Activated CD4-positive, alpha-beta T cell treated with anti-CD3 and anti-CD28 coated beads, Interleukin-2, amount 50 U/mL, for 1 hour (primary cell): ENCODE measurements around the gene EPG5.
A peak's percentile ranks its signal among the peaks of the same experiment; 100 is the strongest.
"Not testable (repeated sequence)": the region's sequence is repeated elsewhere in the genome, so short reads cannot be mapped to it uniquely, and the experiment has no call there.

ENCODE experiments used
- DNase-seq: peaks from one replicate; pipeline ENCODE4 v3.0.0-alpha.2; 2020

Gene EPG5

GRCh38 chr18:45835057-45835636 lies 132.0 kb downstream of the EPG5 start:
- no peak for DNase-seq

GRCh38 chr18:45834306-45834705 lies 132.8 kb downstream of the EPG5 start:
- no peak for DNase-seq

DNA sequence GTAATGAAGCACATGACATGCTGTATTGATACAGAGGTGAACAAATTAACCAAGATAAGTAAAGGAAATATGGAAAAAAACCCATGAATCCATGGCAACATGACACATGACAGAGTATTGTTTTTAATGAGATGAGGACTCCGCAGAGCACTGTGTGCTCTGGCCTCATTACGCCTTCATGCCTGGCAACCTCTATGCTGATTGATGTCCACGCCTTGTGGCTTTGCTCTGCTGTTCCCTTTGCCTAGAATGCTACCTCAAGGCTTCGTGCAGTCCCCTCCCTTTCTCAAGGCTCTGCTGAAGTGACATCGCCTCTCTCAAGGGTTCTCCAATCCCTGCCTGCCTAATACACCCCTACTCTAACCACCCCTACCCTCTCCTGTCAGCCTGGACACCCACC lies 133.3 kb downstream of the EPG5 start:
- DNase-seq: no peak

DNA sequence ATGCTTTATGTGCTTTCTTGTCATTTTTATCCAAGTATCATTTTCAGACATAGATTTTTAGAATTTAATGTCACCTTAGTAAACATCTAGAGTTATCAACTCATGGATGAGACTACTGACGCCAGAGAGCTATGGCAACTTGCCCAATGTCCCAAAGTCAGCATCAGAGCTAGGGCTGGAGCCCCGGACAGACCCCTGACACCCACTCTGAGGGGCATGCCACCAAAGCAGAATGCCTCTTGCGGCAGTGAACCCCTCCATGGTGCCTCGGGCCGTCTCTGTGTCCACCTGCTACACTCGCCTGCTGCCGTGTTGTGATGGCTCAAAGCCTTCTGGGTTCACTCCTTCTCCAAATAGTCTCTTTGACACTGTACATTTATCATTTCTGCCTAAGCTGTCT lies 136.2 kb downstream of the EPG5 start:
- DNase-seq: no peak

- DNase-seq: no peak
Measured at GRCh38 chr18:45829855-45830254, 137.3 kb downstream of the EPG5 start.

- DNase-seq: no peak
Measured at GRCh38 chr18:45828917-45829811, 138.0 kb downstream of the EPG5 start.

- DNase-seq: not testable (repeated sequence)
Measured at GRCh38 chr18:45826716-45827115, 140.4 kb downstream of the EPG5 start.

- no peak for DNase-seq
Measured at GRCh38 chr18:45826084-45826483, 141.0 kb downstream of the EPG5 start.

DNA sequence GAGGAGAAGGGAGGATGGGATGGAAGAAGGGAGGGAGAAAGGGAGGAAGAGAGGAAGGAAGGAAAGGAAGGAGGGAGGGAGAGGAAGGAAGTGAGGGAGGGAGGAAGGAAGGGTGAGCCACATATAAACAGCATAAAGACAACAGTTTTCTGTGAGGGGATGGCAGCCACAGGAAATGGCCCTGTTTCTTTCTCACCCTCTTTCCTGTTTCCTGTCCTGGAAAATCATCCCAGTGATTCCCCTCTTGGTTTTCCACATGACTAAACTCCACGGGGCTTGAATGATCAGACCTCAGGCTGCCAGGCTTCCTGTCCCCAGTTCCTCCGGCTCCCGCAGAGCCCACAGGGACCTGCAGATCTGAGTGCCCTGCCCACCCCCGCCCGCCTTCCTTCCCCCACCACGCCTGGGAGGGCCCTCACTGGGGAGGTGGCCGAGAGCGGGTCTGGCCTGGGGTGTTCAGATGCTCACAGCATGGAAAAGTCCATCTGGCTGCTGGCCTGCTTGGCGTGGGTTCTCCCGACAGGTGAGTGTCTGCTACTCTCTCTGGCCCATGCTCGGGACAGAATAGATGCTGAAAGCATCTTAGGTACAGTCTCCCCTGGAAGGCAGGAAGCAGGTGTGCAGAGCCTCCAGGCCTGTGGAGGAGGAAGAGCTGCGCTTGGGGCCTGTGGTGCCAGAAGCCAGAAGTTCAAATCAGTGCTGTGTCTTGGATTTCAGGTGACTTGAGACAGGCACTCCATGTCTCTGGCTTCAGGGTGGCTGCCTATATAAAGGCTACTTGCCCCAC lies 141.7 kb downstream of the EPG5 start, which contains the start of gene SIGLEC15:
TSS of gene SIGLEC15 (plus strand) at position 418 of the 787 bp plus-strand sequence. CDS start at position 472, 54 bp downstream.
- DNase-seq: no peak

- no peak for DNase-seq
Measured at GRCh38 chr18:45821711-45822110, 145.4 kb downstream of the EPG5 start.

GRCh38 chr18:45821026-45821425 lies 146.1 kb downstream of the EPG5 start:
- DNase-seq: no peak

- DNase-seq: no peak
Measured at GRCh38 chr18:45820106-45820745, 146.9 kb downstream of the EPG5 start.

- not testable (repeated sequence) for DNase-seq
Measured at GRCh38 chr18:45818765-45819164, 148.4 kb downstream of the EPG5 start.

GRCh38 chr18:45817543-45817942 lies 149.6 kb downstream of the EPG5 start:
- no peak for DNase-seq

DNA sequence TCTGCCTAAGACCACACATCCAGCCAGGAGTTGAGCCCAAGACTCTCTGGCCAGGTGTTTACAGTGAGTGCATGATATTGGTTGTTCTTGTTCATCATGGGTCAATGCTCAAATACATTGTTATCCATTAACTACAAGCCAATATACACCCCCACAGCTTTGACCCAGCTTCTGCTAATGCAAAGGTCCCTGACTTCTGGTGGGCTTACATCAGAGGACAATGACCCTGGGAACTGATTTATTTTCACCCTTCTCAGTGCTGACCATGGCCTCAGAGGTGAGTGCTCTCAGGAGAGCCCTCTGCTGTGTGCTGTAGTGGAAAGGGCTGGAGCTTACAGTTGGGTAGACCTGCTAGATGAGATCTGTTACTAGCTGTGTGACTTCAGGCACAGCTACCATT lies 152.4 kb downstream of the EPG5 start:
- DNase-seq: not testable (repeated sequence)

DNA sequence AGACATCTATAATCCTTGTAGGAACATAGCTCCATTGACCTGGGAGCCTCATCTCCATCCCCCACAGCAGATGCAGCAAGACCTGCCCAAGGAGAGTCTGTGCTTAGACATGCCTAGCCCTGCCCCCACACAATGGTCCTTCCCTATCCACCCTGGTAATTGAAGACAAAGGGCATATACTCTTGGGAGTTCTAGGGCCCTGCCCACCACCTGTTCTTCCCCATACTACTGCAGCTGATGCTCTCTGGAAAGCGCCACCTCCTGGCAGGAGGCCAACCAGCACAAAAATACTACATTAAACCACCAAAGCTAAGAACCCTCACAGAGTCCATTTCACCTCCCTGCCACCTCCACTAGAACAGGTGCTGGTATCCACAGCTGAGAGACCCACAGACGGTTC lies 160.0 kb downstream of the EPG5 start:
- peak; percentile 16 for DNase-seq

DNA sequence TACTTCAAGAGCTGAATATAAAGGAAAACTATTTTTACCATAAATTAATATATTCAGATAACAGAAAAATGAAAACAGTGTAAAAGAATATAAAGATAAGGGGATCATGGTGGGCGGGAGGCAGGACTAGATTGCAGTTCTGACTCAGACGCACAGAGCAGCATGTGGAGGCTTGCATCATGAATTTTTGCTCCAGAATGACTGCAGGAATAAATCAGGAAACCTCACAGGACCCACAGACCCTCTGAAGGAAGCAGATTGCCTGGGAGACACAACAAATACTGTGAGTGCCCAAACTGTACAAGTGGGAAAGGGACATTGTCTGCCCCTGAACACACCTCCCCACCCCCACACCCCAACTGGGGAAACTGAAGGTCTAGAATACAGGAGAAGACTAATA lies 160.9 kb downstream of the EPG5 start:
- DNase-seq: no peak

DNA sequence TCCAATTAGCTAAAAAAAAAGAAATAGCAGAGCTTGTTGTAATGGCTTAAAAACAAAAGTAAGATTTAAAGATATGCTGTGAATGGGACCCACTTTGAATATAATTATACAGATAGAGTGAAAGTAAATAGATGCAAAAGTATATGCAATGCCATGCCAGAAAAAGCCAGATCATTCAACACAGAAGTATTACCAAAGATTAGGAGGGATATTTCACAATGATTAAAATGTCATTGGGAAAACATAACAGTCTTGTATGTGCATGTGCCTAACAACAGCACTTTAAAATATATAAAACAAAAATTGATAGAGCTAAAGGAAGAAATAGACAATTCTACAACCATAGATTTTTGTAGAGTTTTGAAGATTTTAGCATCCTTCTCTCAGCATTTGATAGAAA lies 161.6 kb downstream of the EPG5 start:
- no peak for DNase-seq

GRCh38 chr18:45802814-45803492 lies 164.2 kb downstream of the EPG5 start:
- DNase-seq: no peak

DNA sequence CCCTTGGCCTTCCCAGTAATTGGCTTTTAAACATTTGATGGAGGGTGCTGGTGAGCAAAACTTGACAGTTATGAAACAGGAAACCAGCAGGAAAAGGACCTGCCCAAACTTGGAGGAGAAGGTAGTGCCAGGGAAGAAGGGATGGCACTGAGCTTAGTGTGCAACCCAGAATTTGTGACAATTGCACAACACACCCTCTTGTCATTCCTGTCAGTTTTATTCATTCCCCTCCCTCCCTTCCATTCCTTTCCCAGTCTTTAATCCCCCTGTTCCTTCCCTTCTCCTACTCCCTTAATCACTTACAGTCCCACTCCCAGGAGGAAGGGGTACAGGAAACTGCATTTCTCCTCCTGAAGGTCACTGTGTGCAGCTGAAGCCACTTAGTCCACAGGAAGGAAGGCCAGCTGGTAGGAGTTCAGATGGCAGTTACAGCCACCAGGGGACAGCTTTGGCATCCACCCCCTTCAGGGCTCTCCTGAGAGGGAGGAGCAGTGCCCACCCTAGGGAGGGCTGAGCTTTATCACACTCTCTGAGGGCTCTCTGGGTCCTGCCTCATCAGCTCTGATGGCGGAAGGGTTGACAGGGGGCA lies 165.6 kb downstream of the EPG5 start:
- no peak for DNase-seq
